PC-3 (cell line): ENCODE results near the gene ROGDI. TPM values are rescaled to one million over a fixed set of nuclear protein-coding genes. Genes with fewer than 3 reads are reported as not detected.

Experiments
- ATAC-seq: fragments of 200-7000 bp; cut with Tn5 transposase; 2 replicates; pipeline ENCODE4 v1.9.1; 2020; ENCODE audit warnings: mild to moderate bottlenecking, moderate library complexity
- BruUV-seq: library from RNA; stranded (reverse); fragments of 400-500 nt; replicated peaks from 2 replicates; lab custom pipeline; 2021; lab: Mats Ljungman, UMichigan
- CTCF ChIA-PET: fragments of 300-600 bp; sonication (Branson Sonifier 250); formaldehyde crosslinking; loops from one replicate; lab custom pipeline; 2022; ENCODE audit warnings: antibody characterized with exemption; lab: Charles Lee
- POLR2A ChIA-PET: fragments of 300-600 bp; sonication (Branson Sonifier 250); formaldehyde crosslinking; loops from one replicate; lab custom pipeline; 2022; ENCODE audit warnings: antibody characterized with exemption; ENCODE audit not compliant: unreplicated experiment; lab: Charles Lee
- DNase-seq: peaks from one replicate; pipeline ENCODE4 v3.0.0-alpha.2; 2015
- H2AFZ ChIP-seq: fragments of 300-600 bp; sonication (generic); 2 replicates; pipeline ENCODE4 v1.6.0; 2016; ENCODE audit warnings: antibody characterized with exemption, low read length
- H3F3A ChIP-seq: fragments of 300-600 bp; sonication (generic); one replicate; pipeline ENCODE4 v1.6.0; 2017; ENCODE audit warnings: antibody characterized with exemption, low read length, control low read depth, mild to moderate bottlenecking; ENCODE audit not compliant: unreplicated experiment
- H3K27ac ChIP-seq: fragments of 300-600 bp; sonication (generic); 2 replicates; pipeline ENCODE4 v1.5.1; 2016; ENCODE audit warnings: mild to moderate bottlenecking, low read length
- H3K27me3 ChIP-seq: fragments of 300-600 bp; sonication (generic); 2 replicates; pipeline ENCODE4 v1.6.1; 2016; ENCODE audit warnings: low read length, mixed read lengths
- H3K36me3 ChIP-seq: fragments of 300-600 bp; sonication (generic); 2 replicates; pipeline ENCODE4 v1.6.1; 2016; ENCODE audit warnings: low read depth, mixed run types, low read length, mixed read lengths
- H3K4me1 ChIP-seq: fragments of 300-600 bp; sonication (generic); 2 replicates; pipeline ENCODE4 v1.5.1; 2016; ENCODE audit warnings: low read length; ENCODE audit not compliant: insufficient read depth
- H3K4me2 ChIP-seq: fragments of 300-600 bp; sonication (generic); 2 replicates; pipeline ENCODE4 v1.6.0; 2016; ENCODE audit warnings: low read length
- H3K4me3 ChIP-seq: fragments of 300-600 bp; sonication (generic); 2 replicates; pipeline ENCODE4 v1.5.1; 2016; ENCODE audit warnings: mild to moderate bottlenecking, low read length, mixed read lengths
- H3K79me2 ChIP-seq: fragments of 300-600 bp; sonication (generic); 2 replicates; pipeline ENCODE4 v1.6.1; 2017; ENCODE audit warnings: low read length, mixed read lengths
- H3K9ac ChIP-seq: fragments of 300-600 bp; sonication (generic); 2 replicates; pipeline ENCODE4 v1.6.0; 2016; ENCODE audit warnings: mild to moderate bottlenecking, low read length
- H3K9me2 ChIP-seq: fragments of 300-600 bp; sonication (generic); replicated peaks from 2 replicates; pipeline ENCODE4 v1.6.1; 2016; ENCODE audit warnings: mixed run types, low read length, mixed read lengths
- H3K9me3 ChIP-seq: fragments of 300-600 bp; sonication (generic); 2 replicates; pipeline ENCODE4 v1.6.1; 2016; ENCODE audit warnings: low read length, mixed read lengths
- H4K20me1 ChIP-seq: fragments of 300-600 bp; sonication (generic); 2 replicates; pipeline ENCODE4 v1.6.1; 2016; ENCODE audit warnings: low read length, mixed read lengths
- EZH2 ChIP-seq: fragments of 300-600 bp; sonication (generic); IDR thresholded peaks from one replicate; pipeline ENCODE4 v1.6.1; 2017; ENCODE audit warnings: antibody characterized with exemption, mild to moderate bottlenecking, low read length; ENCODE audit not compliant: unreplicated experiment
- EZH2phosphoT487 ChIP-seq: fragments of 300-600 bp; sonication (generic); IDR thresholded peaks from 2 replicates; pipeline ENCODE4 v1.6.1; 2018; ENCODE audit warnings: mild to moderate bottlenecking, antibody characterized with exemption, low read length, borderline replicate concordance
- intact Hi-C: fragments of 100-400 bp; cut with micrococcal nuclease; formaldehyde crosslinking; loops from 2 replicates; pipeline ENCODE4 v1.9.0; 2023
- total RNA-seq: library from RNA; depleted of rRNA; stranded (reverse); fragments of >200 nt; gene quantifications from 2 replicates; pipeline ENCODE4 v1.2.3, GENCODE V29; 2014
- TF ChIP-seq, protein P1 (sequence below): fragments of 300-600 bp; sonication (generic); conservative IDR thresholded peaks from 2 replicates; pipeline ENCODE4 v1.5.1; 2017; ENCODE audit warnings: antibody characterized with exemption, low read depth, mild to moderate bottlenecking, low read length

Gene ROGDI
- total RNA-seq, 1 experiment from 2014 or later, result 23.3 TPM

DNA sequence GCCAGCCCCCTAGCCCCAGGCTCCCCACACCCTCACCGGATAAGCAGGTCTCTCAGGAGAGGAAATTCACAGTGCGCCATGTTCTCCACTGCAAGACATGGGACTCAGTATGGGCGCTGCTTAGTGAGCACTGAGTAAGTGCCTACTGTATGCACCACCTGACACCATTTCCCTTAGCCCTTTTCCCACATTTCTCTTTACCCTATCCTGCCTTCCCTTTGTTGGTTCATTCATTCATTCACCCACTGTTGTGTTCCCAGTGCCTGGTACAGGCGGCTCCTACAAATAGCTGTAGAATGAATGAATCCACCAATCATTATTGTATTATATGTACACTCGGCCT, 24.4 kb downstream of the ROGDI start:
- H3K9ac ChIP-seq, result no peak overlapping the region
- DNase-seq, result no peak
- H3K4me1 ChIP-seq, result peaks cover 5% of the 10 kb centered on the region; the same call in 1 of the 2 replicates
- no peaks in the 10 kb centered on the region for H3K27me3 ChIP-seq
- BruUV-seq, result no TSS peak
- H3K9me3 ChIP-seq, result no peaks in the 10 kb centered on the region
- TF ChIP-seq, protein P1, sequence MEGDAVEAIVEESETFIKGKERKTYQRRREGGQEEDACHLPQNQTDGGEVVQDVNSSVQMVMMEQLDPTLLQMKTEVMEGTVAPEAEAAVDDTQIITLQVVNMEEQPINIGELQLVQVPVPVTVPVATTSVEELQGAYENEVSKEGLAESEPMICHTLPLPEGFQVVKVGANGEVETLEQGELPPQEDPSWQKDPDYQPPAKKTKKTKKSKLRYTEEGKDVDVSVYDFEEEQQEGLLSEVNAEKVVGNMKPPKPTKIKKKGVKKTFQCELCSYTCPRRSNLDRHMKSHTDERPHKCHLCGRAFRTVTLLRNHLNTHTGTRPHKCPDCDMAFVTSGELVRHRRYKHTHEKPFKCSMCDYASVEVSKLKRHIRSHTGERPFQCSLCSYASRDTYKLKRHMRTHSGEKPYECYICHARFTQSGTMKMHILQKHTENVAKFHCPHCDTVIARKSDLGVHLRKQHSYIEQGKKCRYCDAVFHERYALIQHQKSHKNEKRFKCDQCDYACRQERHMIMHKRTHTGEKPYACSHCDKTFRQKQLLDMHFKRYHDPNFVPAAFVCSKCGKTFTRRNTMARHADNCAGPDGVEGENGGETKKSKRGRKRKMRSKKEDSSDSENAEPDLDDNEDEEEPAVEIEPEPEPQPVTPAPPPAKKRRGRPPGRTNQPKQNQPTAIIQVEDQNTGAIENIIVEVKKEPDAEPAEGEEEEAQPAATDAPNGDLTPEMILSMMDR, result no peak
- TF ChIP-seq EZH2phosphoT487, result no peak
- no peak for TF ChIP-seq EZH2
- H3K9me2 ChIP-seq, result no peaks in the 10 kb centered on the region
- H3K4me2 ChIP-seq, result no peak overlapping the region
- H3K27ac ChIP-seq, result no peak overlapping the region
- POLR2A ChIA-PET, result no interaction called here
- H3K4me3 ChIP-seq, result no peak overlapping the region
- CTCF ChIA-PET, result no interaction called here
- H4K20me1 ChIP-seq, result no peaks in the 10 kb centered on the region
- intact Hi-C loops, result no loop called here
- H2AFZ ChIP-seq, result no peak overlapping the region
- no peaks in the 10 kb centered on the region for H3K36me3 ChIP-seq
- no peaks in the 10 kb centered on the region for H3F3A ChIP-seq
- no peak for ATAC-seq
- no peaks in the 10 kb centered on the region for H3K79me2 ChIP-seq

DNA sequence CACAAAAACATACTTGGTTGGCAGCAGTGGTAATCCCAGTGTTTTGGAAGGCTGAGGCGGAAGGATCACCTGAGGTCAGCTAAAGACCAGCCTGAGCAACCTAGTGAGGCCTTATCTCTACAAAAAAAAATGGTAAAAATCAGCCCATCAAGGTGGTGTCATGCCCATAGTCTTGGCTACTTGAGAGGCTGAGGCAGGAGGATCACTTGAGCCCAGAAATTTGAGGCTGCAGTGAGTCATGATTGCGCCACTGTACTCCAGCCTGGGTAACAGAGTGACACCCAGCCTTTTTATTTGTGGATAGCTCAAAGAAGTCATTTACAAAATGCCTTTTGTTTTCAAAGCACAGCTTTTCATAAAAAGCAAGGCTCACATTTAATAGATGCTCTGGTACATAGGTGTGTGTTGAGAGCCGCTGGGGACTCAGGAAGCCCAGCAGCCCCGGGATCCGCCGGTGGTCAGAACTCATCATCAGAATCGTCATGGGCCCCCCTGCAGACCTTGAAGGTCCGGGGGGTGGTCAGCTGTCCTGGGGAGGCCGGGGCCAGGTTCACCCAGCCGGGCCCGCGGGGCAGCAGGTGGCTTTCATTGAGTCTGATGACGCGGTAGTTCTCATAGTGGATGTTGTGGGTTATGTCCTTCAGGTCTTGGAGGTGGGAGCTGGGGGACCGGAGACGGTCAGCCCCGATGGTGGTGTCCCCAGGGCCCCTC, 24.9 kb downstream of the ROGDI start:
- ChIA-PET CTCF (no interaction called here), POLR2A (no interaction called here)
- no peak overlapping the region for H3K27ac ChIP-seq
- H3K27me3 ChIP-seq, result no peaks in the 10 kb centered on the region
- H3K4me3 ChIP-seq, result no peak overlapping the region
- intact Hi-C loops, result no loop called here
- no peaks in the 10 kb centered on the region for H3K9me3 ChIP-seq
- H3K36me3 ChIP-seq, result no peaks in the 10 kb centered on the region
- H3K4me2 ChIP-seq, result no peak overlapping the region
- H3K4me1 ChIP-seq, result peaks cover 5% of the 10 kb centered on the region; the same call in 1 of the 2 replicates
- BruUV-seq, result no TSS peak
- ATAC-seq (no peak), DNase-seq (no peak)
- no peak overlapping the region for H3K9ac ChIP-seq
- TF ChIP-seq EZH2 (no peak), EZH2phosphoT487 (no peak)
- TF ChIP-seq, protein P1, result no peak
- H4K20me1 ChIP-seq, result no peaks in the 10 kb centered on the region
- no peaks in the 10 kb centered on the region for H3F3A ChIP-seq
- H3K79me2 ChIP-seq, result no peaks in the 10 kb centered on the region
- H3K9me2 ChIP-seq, result no peaks in the 10 kb centered on the region
- H2AFZ ChIP-seq, result no peak overlapping the region

DNA sequence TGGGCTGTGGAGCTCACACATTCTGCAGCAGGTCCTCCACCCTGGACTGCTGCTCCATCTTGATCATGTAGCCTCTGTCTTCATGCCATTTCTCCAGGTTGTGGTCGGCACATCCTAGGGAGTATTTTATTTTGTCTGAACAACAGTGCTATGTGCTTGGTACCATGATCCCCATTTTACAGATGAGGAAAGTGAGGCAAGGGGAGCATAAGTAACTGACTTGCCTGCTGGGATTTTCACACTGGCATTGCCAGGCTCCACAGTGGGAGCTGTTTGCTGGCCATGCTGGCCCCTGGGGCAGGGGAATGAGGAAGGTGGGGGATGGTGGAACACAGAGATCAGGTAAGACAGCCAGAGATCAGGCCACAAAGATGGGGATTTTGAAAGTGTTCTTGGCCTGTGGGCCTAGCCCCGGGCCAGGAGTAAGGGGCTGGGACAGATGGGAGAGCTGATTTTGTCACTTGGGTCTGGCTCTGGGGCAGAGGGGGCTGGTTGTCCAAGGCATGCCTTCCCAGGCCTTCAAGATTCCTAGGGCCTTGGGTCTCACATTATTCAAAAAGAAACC, 26.2 kb downstream of the ROGDI start:
- TF ChIP-seq EZH2 (no peak), EZH2phosphoT487 (no peak)
- TF ChIP-seq, protein P1, result no peak
- Histone ChIP-seq H3K79me2 (no peaks in the 10 kb centered on the region), H3K36me3 (no peaks in the 10 kb centered on the region), H3K9me2 (no peaks in the 10 kb centered on the region), H3K4me3 (no peak overlapping the region), H3K4me2 (no peak overlapping the region), H2AFZ (no peak overlapping the region), H3K9me3 (no peaks in the 10 kb centered on the region), H3F3A (no peaks in the 10 kb centered on the region), H3K4me1 (peaks cover 5% of the 10 kb centered on the region; the same call in 1 of the 2 replicates), H4K20me1 (no peaks in the 10 kb centered on the region), H3K27me3 (no peaks in the 10 kb centered on the region), H3K9ac (no peak overlapping the region), H3K27ac (no peak overlapping the region)
- intact Hi-C loops, result no loop called here
- CTCF ChIA-PET, result no interaction called here
- DNase-seq (no peak), ATAC-seq (no peak)
- no TSS peak for BruUV-seq
- POLR2A ChIA-PET, result no interaction called here
